ENCODE data around the gene FAM118B.
A peak's percentile ranks its signal among the peaks of the same experiment; 100 is the strongest.
"Not testable (repeated sequence)": the region's sequence is repeated elsewhere in the genome, so short reads cannot be mapped to it uniquely, and the experiment has no call there.

Gene FAM118B

DNA sequence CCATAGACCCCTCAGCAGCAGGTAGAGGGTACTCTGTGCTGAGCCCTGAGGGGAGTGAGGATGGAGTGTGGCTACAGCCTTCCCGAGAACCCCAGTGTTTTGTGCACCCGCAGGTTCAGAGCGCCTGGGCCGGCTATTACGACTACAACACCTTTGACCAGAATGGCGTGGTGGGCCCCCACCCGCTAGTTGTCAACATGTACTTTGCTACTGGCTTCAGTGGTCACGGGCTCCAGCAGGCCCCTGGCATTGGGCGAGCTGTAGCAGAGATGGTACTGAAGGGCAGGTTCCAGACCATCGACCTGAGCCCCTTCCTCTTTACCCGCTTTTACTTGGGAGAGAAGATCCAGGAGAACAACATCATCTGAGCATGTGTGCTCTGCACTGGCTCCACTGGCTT lies 65.7 kb downstream of the FAM118B start:
- no peak for DNase-seq (ENCODE audit: low spot score)

DNA sequence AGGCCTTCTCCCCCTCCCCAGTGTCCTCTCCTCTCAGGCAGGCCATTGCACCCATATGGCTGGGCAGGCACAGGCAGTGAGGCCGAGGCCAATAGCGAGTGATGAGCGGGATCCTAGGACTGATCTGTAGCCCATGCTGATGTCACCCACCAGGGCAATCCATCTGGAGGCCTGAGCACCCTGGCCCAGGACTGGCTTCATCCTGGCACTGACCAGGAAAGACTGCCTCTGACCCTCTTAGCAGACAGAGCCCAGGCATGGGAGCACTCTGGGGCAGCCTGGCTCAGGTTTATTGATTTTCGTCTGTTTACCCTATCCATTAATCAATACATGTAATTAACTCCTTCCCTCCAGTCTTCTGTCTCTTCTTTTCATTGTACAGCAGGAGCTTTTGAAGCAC lies 66.2 kb downstream of the FAM118B start:
- no peak for DNase-seq (ENCODE audit: low spot score)

DNA sequence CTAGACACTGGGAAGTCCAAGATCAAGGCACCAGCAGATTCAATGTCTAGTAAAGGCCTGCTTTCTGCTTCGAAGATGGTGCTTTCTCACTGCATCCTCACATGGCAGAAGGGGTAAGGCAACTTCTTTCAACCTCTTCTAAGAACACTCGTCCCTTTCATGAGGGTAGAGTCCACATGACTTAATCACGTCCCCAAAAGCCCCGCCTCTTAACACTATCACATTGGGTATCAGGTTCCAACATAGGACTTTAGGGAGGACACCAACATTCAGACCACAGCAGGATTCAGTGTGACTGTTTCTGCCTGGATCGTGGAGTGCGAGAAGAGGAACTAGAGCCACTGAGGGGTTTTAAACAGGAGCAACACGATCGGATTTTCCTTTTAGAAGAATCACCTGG lies 67.6 kb downstream of the FAM118B start:
- no peak for DNase-seq (ENCODE audit: low spot score)

DNA sequence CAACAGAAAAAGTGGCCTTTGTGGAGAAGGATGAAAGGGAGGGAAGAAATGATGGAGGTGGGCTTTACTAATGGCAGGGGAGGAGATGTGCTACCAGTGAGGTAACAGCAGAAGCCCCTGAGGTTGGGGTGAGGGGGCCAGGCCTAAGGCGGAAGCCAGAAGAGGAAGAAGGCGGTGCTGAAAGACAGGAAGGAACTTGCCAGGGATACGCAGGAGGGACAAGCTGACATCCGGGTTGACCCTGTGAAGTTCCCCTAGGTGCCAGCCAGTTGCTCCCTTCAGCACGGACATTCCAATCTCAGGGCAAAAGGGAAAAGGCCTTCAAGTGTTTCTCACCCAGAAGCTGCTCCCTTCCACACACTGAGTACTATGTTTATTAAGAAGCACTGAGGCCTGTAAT lies 69.0 kb downstream of the FAM118B start:
- no peak for DNase-seq (ENCODE audit: low spot score)

DNA sequence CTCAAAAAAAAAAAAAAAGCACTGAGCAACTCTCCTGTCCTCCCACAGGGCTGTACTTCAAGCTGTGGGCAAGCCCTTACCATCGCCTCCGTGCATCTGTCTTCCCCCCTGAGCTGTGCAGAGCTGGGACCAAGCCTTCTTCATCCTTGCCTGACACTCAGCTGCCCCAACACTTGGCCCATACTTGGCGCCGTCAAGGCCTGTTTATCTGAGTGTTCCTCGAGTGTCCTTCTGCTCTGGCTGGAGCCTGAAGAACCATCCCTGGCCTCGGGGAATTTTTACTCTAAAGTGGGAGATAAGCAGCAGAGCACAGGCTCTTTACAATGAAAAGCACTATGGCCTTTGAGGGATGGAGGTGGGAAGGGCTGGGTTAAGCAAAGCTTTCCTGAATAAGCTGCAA lies 69.7 kb downstream of the FAM118B start:
- DNase-seq (ENCODE audit: low spot score), result no peak

DNA sequence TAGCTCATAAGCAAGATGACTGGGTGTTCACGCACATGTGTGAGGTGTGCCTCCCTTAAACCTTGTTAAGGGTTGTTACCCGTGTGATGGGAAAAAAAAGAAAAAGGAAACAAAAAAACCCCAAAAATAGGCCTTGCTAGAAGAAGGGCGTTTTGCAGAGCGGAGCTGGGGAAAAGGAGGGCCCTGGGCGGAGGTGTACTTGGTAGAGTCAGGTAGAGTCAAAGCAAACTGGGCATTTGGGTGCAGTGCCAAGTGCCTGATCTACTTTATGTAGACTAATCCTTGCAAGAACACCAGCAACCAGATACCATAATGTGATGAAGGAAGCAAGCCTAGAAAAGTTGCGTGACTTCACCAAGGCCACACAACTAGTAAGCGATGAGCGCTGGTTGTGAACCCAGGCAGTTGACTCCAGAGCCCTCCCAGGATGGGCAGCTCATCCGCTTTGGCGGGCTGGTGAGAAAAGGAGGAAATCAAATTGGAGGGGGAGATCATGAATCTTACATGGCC lies 70.1 kb downstream of the FAM118B start:
- no peak for DNase-seq (ENCODE audit: low spot score)

DNA sequence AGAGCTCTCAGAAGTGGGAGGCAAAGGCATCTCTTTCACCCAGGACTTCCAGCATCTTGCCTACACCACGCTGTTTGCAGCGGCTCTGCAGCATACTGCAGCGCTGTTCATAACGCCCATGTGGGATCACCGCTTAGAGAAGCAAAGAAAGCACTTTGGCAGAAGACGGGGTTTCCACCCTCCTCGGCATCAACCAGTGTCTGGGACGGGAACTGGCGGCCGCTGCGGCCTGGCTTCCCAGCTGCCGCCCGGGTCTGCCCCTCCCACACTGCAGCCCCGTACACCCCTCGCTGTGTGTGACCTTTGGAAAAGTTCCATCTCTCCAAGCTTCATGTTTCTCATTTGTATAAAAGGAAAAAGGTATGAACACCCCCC lies 70.8 kb downstream of the FAM118B start:
- DNase-seq (ENCODE audit: low spot score), result peak; percentile 44

DNA sequence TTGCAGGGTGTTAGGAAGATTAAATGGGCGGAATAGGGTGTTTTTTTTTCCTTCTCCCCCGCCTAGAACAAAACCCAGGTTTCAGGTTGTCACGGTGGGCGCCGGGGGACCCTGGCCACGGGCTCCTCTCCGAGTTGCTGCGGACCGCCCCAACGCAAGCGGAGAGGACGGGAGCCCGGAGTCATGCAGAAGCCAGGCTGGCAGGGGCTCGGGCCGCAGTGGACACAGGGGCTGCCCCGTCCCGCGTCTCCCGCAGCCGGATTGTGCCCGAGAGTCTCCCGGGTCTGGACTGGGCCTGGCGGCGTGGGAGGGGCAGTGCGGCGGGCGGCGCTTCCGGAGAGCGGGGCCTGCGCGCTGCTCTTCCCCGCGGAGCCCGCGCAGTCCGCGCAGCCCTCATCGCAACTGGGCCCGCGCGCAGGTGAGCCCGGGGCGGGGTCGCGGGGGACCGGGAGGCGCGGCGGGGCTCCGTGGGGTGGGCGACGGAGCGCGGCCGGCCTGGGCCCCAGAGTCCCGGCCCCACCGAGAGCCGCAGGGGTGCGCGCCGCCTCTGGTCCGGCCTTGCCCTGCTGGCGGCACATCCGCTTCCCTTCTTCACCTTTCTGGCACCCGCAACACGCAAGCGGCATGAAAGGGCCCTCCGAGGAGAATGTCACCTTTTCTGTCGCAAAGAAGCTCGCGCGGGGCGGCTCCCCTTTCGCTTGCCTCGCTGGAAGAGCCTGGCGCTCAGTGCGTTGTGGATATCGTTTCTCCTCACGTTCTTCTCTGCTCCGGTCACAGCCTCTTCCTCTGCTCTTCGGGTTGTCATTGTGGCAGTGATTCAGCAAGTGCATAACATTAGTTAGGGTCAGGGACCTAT lies 71.4 kb downstream of the FAM118B start, which contains the start of gene TIRAP:
Gene TIRAP (plus strand): TSS at position 358 of the 856 bp plus-strand sequence. CDS start 7,802 bp downstream, outside the sequence.
- no peak for DNase-seq (ENCODE audit: low spot score)

DNA sequence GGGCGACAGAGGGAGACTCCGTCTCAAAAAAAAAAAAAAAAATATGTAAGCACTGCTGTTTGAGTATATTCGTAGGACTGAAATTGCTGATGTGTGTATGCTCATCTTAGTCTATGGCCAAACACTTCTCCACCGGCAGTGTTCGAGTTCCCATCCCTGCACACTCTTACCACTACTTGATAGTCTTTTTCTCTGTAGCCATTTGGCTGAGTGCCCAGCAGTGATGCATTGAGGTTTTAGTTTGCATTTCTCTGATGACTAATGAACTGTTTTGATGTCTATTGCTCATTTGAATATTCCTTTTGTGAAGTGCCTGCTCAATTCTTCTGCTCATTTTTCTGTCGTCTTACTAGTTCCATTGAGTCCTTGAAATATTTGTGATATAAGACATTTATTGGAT lies 73.2 kb downstream of the FAM118B start:
- peak; percentile 34 for DNase-seq (ENCODE audit: low spot score)

DNA sequence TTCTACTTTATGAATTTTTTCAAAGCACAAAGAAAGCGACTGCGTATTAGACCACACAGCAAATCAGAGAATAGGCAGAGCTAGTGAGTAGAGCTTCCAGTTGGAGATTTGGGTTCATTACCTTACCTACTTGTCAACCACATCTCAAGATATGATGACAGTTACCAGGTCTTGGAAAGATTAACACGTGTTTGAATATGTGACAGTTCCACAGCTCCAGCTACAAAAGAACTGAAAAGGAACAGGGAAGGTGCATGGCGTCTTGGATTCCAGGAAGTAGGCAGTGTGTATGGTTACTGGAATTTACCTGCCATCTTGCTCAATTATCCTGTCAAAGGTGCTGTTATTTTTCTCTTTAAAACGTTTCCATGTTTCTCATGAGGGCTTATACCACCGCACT lies 76.7 kb downstream of the FAM118B start:
- no peak for DNase-seq (ENCODE audit: low spot score)

DNA sequence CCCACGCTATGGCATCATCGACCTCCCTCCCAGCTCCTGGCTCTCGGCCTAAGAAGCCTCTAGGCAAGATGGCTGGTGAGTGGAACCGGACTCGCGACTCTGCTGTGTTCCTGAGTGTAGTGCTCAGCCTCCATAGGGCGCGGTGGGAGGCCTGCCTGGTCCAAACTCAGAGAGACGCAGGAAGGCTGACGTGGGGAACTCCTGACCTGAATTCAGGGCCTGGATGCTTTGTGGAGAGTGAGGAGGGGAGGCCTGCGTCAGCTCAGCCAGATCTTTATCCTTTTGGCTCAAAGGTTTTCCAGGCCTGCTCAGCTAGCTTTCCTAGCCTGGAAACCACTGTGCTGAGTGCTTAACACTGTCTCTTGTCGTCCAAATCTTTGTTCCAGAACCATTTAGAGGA lies 79.3 kb downstream of the FAM118B start:
- no peak for DNase-seq (ENCODE audit: low spot score)

DNA sequence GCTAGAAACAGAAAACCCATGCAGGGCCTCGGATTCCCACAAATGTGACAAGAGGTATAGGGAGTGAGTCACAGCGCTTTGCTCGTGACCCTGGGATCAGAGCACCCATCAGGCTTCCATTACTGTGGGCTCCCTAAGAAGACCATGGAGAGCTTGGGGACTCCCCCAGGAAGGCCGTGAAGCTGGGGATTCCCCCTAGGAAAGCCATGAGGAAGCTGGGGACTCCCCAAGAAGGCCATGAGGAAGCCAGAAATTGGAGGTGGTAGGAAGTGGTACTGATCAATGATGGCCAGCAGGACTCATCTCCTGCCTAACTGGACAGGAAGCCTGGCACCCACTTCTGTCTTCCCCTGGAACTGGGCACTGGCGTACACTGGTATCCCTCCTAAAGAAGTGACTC lies 82.1 kb downstream of the FAM118B start:
- no peak for DNase-seq (ENCODE audit: low spot score)

DNA sequence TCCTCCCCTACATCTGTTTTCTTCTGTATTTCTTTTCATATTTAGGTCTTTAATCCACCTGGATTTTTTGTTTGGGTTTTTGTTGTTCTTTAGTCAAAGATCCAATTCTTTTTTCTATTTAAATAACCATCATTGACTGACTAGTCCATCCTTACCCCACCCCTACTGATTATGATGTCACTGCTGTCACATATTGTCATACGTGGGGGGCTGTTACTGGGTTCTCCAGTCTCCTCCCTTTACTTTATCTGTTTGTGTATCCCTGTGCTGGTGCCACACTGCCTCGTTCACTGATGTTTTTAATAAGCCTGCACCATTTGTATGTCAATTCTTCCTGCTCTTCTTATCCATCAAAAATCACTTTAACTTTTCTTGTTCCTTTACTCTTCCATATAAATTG lies 85.4 kb downstream of the FAM118B start:
- no peak for DNase-seq (ENCODE audit: low spot score)

DNA sequence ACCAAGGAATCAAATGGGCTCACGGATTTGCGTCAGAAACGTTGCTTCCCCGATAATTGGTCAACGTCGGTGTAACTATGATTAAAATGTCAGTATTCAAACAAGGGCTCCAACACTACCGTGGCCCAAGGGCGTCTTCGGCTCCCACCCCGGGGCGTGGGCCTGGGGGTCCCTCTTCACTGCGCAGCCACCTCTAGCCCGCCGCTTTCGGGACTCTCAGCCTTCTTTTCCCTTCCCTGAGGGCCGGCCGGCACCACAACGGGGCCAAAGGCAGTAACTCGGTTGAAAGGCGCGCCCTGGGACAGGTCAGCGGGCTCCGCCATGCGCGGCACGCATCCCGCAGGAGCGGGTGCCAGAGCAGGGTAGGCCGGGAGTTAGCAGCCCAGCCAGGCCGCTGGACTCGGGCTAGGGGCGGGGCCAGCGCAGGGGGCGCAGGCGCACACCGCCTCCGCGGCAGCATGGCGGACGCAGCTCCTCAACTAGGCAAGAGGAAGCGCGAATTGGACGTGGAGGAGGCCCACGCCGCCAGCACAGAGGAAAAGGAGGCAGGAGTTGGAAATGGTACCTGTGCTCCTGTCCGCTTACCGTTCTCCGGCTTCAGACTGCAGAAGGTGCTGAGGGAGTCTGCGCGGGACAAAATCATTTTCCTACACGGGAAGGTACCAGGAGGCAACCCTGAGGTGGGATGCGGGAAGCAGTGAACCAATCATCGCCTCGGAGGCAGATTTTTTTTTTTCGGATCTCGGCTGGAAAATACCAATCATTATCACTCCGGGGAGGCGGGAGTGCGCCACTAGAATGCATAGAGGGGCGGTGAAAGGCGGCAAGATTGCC lies 92.3 kb downstream of the FAM118B start, which contains the start of gene DCPS:
Gene DCPS (plus strand): TSS at position 438 of the 834 bp plus-strand sequence. CDS start 21 bp downstream, at position 459.
- peak; percentile 88 for DNase-seq (ENCODE audit: low spot score)

DNA sequence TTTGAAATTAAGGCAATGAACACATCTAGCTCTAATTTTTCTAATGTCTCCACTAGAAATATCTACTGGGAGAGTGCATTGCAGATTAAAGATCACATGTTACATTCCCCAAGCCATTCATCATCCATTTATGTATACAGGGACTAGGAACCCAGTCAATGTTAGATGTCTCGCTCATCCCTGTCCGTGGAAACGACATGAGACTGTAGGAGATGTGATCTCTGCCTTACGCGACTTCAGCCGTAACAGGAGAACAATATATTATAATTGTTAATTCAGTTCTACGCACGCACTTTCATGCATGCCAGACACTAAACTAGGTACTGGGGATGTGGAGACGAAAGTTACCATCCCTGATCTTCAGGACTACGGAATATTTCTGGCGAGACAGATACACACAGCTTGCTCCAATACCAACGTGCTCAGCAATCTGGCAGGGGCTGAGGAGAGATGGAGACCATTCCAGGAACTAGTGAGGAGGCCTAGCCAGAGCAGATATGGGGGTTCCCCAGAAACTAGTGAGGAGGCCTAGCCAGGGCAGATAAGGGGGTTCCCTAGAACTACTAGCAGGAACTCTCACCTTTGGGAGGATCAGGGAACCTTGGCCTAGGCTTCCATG lies 93.0 kb downstream of the FAM118B start:
- DNase-seq (ENCODE audit: low spot score), result peak; percentile 48

DNA sequence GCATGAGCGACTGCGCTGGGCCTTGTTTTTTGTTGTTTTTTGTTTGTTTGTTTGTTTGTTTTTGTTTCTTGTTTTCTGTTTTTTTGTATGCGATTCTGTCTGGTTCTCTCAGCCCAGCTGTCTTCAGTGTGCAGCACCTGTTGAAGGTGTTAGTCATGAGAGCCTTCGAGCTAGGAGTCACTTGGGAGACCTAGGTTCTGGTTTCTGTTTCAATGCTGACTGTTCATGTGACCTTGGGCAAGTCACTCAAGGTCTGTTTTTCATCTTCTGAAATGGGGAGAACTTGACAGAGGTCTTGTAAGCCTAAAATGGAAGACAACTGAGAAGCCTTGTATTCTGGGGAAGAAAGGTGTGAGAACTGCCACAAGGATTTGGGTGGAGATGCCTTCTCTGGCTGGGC lies 94.1 kb downstream of the FAM118B start:
- DNase-seq (ENCODE audit: low spot score), result no peak

DNA sequence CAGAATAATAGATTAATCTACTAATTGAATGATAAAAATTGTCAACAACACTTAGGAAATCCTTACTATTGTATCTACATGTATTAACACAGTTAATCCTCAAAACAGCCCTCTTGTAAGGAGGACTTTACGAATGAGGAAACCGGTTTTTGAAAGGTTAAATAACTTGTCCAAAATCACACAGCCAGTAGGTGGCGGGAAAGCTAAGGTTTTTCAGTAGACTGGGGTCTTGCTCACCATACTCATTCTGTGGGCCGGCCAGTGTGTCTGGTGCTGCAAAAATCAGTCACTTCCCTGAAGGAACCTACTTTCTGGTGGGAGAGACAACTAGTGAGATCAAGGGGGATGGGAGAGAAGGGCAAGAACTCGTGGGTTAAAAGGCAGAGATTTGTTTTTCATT lies 96.1 kb downstream of the FAM118B start:
- peak; percentile 48 for DNase-seq (ENCODE audit: low spot score)

DNA sequence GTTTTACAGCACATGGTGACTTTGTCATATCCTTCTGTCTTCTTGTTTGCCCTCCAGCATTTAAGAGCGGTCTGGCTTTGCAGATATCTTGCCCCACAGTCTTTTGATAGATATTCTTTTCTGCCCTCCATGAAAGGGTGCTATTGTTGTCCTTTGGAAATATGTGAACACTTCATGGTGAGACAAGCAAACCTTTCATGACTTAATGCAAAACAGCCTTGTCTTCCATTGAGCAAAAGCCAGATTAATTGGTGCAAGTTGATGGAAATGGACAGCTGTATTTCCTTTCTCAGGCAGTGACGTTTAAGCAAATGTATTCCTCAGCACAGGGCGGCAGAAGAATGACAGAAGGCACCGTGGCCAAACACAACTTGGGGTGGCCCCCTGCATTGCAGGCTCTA lies 96.7 kb downstream of the FAM118B start:
- peak; percentile 97 for DNase-seq (ENCODE audit: low spot score)

DNA sequence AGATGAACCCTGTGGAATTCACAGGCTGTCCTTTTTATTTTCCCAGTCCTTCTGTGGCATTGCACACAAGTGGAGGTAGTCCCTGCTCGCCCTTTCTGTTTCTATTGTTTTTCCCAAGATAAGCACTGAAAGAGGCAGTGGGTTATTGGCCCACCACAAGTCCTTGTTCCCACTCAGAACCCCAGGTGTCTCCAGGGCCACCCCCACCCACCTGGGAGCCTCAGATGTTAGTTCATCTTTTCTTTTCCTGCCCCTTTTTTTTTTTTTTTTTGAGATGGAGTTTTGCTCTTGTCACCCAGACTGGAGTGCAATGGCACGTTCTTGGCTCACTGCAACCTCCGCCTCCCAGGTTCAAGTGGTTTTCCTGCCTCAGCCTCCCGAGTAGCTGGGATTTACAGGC lies 97.2 kb downstream of the FAM118B start:
- not testable (repeated sequence) for DNase-seq (ENCODE audit: low spot score)

DNA sequence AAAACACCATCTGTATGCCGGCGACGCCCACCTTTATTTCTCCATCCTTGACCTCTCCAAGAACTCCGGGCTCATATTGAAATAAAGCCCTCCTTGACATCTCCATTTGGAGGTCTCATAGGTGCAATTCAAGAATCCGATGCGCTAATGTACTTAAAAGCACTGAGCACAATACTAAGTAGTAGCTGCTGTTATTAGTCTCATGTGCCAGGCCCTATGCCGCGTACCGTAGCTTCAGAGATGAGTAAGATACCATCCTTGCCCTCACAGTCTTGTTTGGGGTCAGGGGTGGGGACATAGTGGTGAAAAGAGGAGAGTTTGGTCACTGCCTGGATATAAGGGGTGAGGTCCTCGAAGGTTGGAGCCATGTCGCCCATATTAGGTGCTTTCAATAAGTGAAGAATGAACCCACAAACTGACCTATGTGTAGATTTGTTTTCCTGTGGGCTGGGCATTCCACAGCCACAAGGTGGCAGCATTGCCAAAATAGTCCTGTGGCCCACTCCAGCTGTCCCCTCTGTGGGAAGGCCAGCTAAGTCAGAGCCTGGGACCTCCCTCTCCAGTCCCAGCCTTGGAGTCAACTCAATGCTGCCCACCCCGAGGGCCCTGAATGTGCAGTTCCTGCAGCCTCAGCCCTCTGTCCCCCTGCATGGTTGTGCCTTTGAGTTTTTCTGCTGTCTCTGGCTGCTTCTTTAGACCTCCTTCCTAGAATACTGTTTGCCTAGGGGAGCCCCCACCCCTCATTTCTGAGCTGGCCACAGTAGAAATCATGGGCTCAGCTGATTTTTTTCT lies 98.8 kb downstream of the FAM118B start:
- peak; percentile 88 for DNase-seq (ENCODE audit: low spot score)

DNA sequence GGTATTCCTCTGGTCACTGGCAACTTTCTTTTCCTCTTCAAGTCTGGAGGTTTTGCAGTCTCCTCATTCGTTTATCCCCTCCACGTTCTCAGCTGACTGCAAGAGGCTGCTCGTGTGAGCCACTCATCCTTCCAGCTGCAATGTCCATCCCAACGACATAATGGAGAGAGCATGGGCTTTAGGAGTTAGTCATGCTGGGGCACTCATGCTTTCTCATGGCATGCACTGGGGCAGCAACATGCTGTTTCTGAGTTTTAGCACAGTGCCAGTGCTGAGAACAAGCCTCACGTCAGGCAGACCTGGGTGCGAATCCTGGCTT lies 99.4 kb downstream of the FAM118B start:
- DNase-seq (ENCODE audit: low spot score), result no peak
